ACHN (cell line): ENCODE results near the gene ANKS1A.

Source experiments
- DNase-seq: peaks from one replicate; pipeline ENCODE4 v3.0.0-alpha.2; 2015
- in situ Hi-C: cut with HindIII; loops from 2 replicates; pipeline ENCODE4 v1.10.0; 2017; ENCODE audit warnings: low sequenced_read_pairs, low pct_ligation_motif_present, low pct_unique_long_range_greater_than_20kb

ANKS1A gene

GRCh38 chr6:35041086-35041861, 152.2 kb downstream of the ANKS1A start:
- in situ Hi-C loops = no loop called here
- no peak for DNase-seq

GRCh38 chr6:35042031-35042815, 153.2 kb downstream of the ANKS1A start:
- no peak for DNase-seq
- in situ Hi-C loops = no loop called here

- in situ Hi-C loops = no loop called here
- no peak for DNase-seq
These were observed 154.5 kb downstream of the ANKS1A start for GRCh38 chr6:35043381-35044130.

GRCh38 chr6:35044145-35044745, 155.2 kb downstream of the ANKS1A start:
- DNase-seq = no peak
- in situ Hi-C loops = no loop called here

GRCh38 chr6:35044761-35045421, 155.8 kb downstream of the ANKS1A start:
- DNase-seq = no peak
- in situ Hi-C loops = no loop called here

GRCh38 chr6:35046103-35046502, 157.0 kb downstream of the ANKS1A start:
- in situ Hi-C loops = no loop called here

GRCh38 chr6:35046862-35047261, 157.8 kb downstream of the ANKS1A start:
- DNase-seq = no peak
- in situ Hi-C loops = no loop called here

More at GRCh38 chr6:35046103-35046502, 157.0 kb downstream of the ANKS1A start:
- DNase-seq = no peak

- DNase-seq = no peak
- in situ Hi-C loops = no loop called here
These were observed 158.4 kb downstream of the ANKS1A start for GRCh38 chr6:35047265-35048011.

GRCh38 chr6:35048031-35048613, 159.1 kb downstream of the ANKS1A start:
- DNase-seq = no peak
- in situ Hi-C loops = no loop called here

- DNase-seq = no peak
- in situ Hi-C loops = no loop called here
These were observed 159.6 kb downstream of the ANKS1A start for GRCh38 chr6:35048631-35049083.

GRCh38 chr6:35049156-35049735, 160.2 kb downstream of the ANKS1A start:
- in situ Hi-C loops = no loop called here
- no peak for DNase-seq

- in situ Hi-C loops = no loop called here
- no peak for DNase-seq
These were observed 161.1 kb downstream of the ANKS1A start for GRCh38 chr6:35049900-35050756.

GRCh38 chr6:35050757-35051330, 161.8 kb downstream of the ANKS1A start:
- in situ Hi-C loops = no loop called here

GRCh38 chr6:35051396-35051795, 162.3 kb downstream of the ANKS1A start:
- in situ Hi-C loops = no loop called here
- no peak for DNase-seq

More at GRCh38 chr6:35050757-35051330, 161.8 kb downstream of the ANKS1A start:
- no peak for DNase-seq

- DNase-seq = no peak
- in situ Hi-C loops = no loop called here
These were observed 163.0 kb downstream of the ANKS1A start for GRCh38 chr6:35051997-35052583.
